HepG2 (cell line): Measurements from ENCODE around the gene PDK2. TPM values are rescaled to one million over a fixed set of nuclear protein-coding genes. Genes with fewer than 3 reads are reported as not detected.

Experiments used
- ATAC-seq: fragments of 200-7000 bp; cut with Tn5 transposase; 3 replicates; pipeline ENCODE4 v1.9.1; 2020; ENCODE audit warnings: mild to moderate bottlenecking, moderate library complexity
- BruUV-seq: library from RNA; stranded (reverse); fragments of 400-500 nt; replicated peaks from 2 replicates; lab custom pipeline; 2021; lab: Mats Ljungman, UMichigan
- CTCF ChIA-PET: fragments of 300-600 bp; formaldehyde crosslinking; extraction: SDS; loops from one replicate; lab custom pipeline; 2021; ENCODE audit warnings: low total read pairs, inconsistent platforms, low intra/inter-chr PET ratio; lab: Yijun Ruan, JAX
- POLR2A ChIA-PET: fragments of 350-600 bp; sonication (Branson Sonifier 250); formaldehyde crosslinking; loops from one replicate; lab custom pipeline; 2020; ENCODE audit warnings: antibody characterized with exemption, inconsistent platforms; lab: Yijun Ruan, JAX
- DNase-seq: peaks from one replicate; pipeline ENCODE4 v3.0.0-alpha.2; 2015; ENCODE audit warnings: low spot score
- FAIRE-seq: peaks from 3 replicates; lab custom pipeline; 2011; peaks lifted over from hg19 to GRCh38; lab: Jason Lieb, UNC
- H2AFZ ChIP-seq: one replicate; pipeline ENCODE4 v1.6.1; 2011; ENCODE audit warnings: low read length, inconsistent platforms
- H3K27ac ChIP-seq: fragments of 300-600 bp; 3 replicates; pipeline ENCODE4 v1.8.0; 2011; ENCODE audit warnings: mixed run types, mild to moderate bottlenecking, mixed read lengths, low read length, inconsistent platforms; ENCODE audit not compliant: insufficient read depth; ENCODE audit errors: extremely low read length
- H3K27me3 ChIP-seq, 2 experiments: fragments of 200-600 bp in 1 of 2; 2 replicates in 1 of 2; 3 replicates in 1 of 2; pipeline versions ENCODE4 v1.6.0 to v1.8.0; 2011; ENCODE audit warnings: low read length in 2 of 2, mild to moderate bottlenecking in 2 of 2, moderate library complexity in 2 of 2, inconsistent platforms in 1 of 2; ENCODE audit not compliant: insufficient read depth in 2 of 2, control insufficient read depth in 1 of 2
- H3K36me3 ChIP-seq, 2 experiments: fragments of 200-600 bp in 1 of 2; replicated peaks in 1 of 2; 2 replicates in 1 of 2; 3 replicates in 1 of 2; pipeline versions ENCODE4 v1.5.1 to v1.8.0; 2011; ENCODE audit warnings: low read length in 2 of 2, inconsistent platforms in 1 of 2; ENCODE audit not compliant: insufficient read depth in 2 of 2, control insufficient read depth in 1 of 2
- H3K4me1 ChIP-seq: 2 replicates; pipeline ENCODE4 v1.5.1; 2012; ENCODE audit warnings: low read length, inconsistent platforms; ENCODE audit not compliant: insufficient read depth
- H3K4me2 ChIP-seq: 2 replicates; pipeline ENCODE4 v1.6.0; 2011; ENCODE audit warnings: low read depth, low read length, inconsistent platforms
- H3K4me3 ChIP-seq, 3 experiments: fragments of 200-600 bp in 1 of 3; sonication (generic), shearing (Covaris generic) in 1 of 3; replicated peaks in 1 of 3; 2 replicates each; pipeline ENCODE4 v1.5.1; 2011 to 2016; ENCODE audit warnings: low read length in 3 of 3, inconsistent platforms in 2 of 3, low read depth in 2 of 3, mild to moderate bottlenecking in 2 of 3, control low read depth in 1 of 3, mixed read lengths in 1 of 3; ENCODE audit not compliant: insufficient read depth in 1 of 3
- H3K79me2 ChIP-seq: one replicate; pipeline ENCODE4 v1.6.1; 2011; ENCODE audit warnings: low read length, inconsistent platforms; ENCODE audit not compliant: insufficient read depth
- H3K9ac ChIP-seq: 2 replicates; pipeline ENCODE4 v1.6.0; 2011; ENCODE audit warnings: mild to moderate bottlenecking, low read depth, low read length, inconsistent platforms; ENCODE audit not compliant: insufficient read depth
- H3K9me3 ChIP-seq: 2 replicates; pipeline ENCODE4 v1.5.1; 2012; ENCODE audit warnings: mild to moderate bottlenecking, low read length
- H4K20me1 ChIP-seq: 2 replicates; pipeline ENCODE4 v1.6.0; 2011; ENCODE audit warnings: inconsistent platforms, mild to moderate bottlenecking, low read length, moderate library complexity; ENCODE audit not compliant: insufficient read depth
- CEBPG ChIP-seq: IDR thresholded peaks from 2 replicates; pipeline ENCODE4 v1.6.1; 2016
- FOSL2 ChIP-seq: sonication (generic); formaldehyde crosslinking; IDR thresholded peaks from 2 replicates; pipeline ENCODE4 v1.4.0; 2020; ENCODE audit warnings: missing genetic modification reagents
- PRDM15 ChIP-seq: sonication (generic); formaldehyde crosslinking; IDR thresholded peaks from 2 replicates; pipeline ENCODE4 v1.4.0; 2020; ENCODE audit warnings: missing genetic modification reagents
- ZKSCAN8 ChIP-seq: IDR thresholded peaks from 2 replicates; pipeline ENCODE4 v1.6.1; 2016; ENCODE audit warnings: borderline replicate concordance, missing genetic modification reagents, missing compliant biosample characterization
- WGBS: methylation state at CpG from one replicate; pipeline ENCODE4 v1.1.6; 2017; ENCODE audit warnings: low lambda C conversion rate; 5-methylcytosine and 5-hydroxymethylcytosine counted together
- in situ Hi-C: cut with HindIII; loops from 2 replicates; pipeline ENCODE4 v1.10.0; 2017; ENCODE audit warnings: low pct_unique_long_range_greater_than_20kb; ENCODE audit not compliant: extremely low pct_ligation_motif_present
- intact Hi-C: fragments of 100-400 bp; cut with micrococcal nuclease; formaldehyde crosslinking; loops from one replicate; pipeline ENCODE4 v1.10.0; 2022; ENCODE audit not compliant: unreplicated experiment
- polyA plus RNA-seq, 8 experiments: library from polyadenylated mRNA; depleted of rRNA in 3 of 8; stranded (reverse) in 7 of 8; unstranded in 1 of 8; fragments of >200 nt; fragmentation: Illumina TruSeq in 4 of 8; extraction: Trizol in 4 of 8; gene quantifications; 2 replicates each; pipeline versions ENCODE4 v1.2.1 to v1.2.3, GENCODE V29; 2011 to 2016; ENCODE audit warnings: low read depth in 4 of 8, missing spikeins in 1 of 8, mixed read lengths in 1 of 8; ENCODE audit not compliant: insufficient read depth in 1 of 8
- total RNA-seq, 5 experiments: library from RNA; depleted of rRNA; stranded (reverse); fragments of >200 nt; fragmentation: Illumina TruSeq; extraction: Trizol; gene quantifications; 2 replicates each; pipeline ENCODE4 v1.2.3, GENCODE V29; 2016; ENCODE audit warnings: low read depth in 1 of 5
- TF ChIP-seq, protein P1 (sequence below): sonication (generic); formaldehyde crosslinking; IDR thresholded peaks from 2 replicates; pipeline ENCODE4 v1.5.0; 2020; ENCODE audit warnings: mild to moderate bottlenecking, missing genetic modification reagents, borderline replicate concordance

PDK2 gene
- total and polyA plus RNA-seq, 2 of the 13 experiments (the other 11 are each of a cell fraction or from before 2014, with no cell fraction given): 18.5 to 59.7 TPM

- H3K9ac ChIP-seq: no peak overlapping the region
- WGBS: 6% methylated on average over 4 of the region's 4 CpGs
- no TSS peak for BruUV-seq
These were observed 44.0 kb upstream of the PDK2 start for GRCh38 chr17:50051082-50051576.

More at GRCh38 chr17:50051082-50051576, 44.0 kb upstream of the PDK2 start:
- H4K20me1 ChIP-seq: no peaks in the 10 kb centered on the region
- no peak overlapping the region for H3K27ac ChIP-seq
- H3K9me3 ChIP-seq: no peaks in the 10 kb centered on the region
- H3K79me2 ChIP-seq: no peaks in the 10 kb centered on the region
- in situ Hi-C loops: no loop called here
- peaks cover 8 to 53% of the 10 kb centered on the region in 2 experiments; a peak in 4 of 5 replicates for H3K27me3 ChIP-seq
- POLR2A ChIA-PET: no interaction called here
- FAIRE-seq (no peak), ATAC-seq (no peak), DNase-seq (no peak)
- intact Hi-C loops: no loop called here
- TF ChIP-seq, protein P1, sequence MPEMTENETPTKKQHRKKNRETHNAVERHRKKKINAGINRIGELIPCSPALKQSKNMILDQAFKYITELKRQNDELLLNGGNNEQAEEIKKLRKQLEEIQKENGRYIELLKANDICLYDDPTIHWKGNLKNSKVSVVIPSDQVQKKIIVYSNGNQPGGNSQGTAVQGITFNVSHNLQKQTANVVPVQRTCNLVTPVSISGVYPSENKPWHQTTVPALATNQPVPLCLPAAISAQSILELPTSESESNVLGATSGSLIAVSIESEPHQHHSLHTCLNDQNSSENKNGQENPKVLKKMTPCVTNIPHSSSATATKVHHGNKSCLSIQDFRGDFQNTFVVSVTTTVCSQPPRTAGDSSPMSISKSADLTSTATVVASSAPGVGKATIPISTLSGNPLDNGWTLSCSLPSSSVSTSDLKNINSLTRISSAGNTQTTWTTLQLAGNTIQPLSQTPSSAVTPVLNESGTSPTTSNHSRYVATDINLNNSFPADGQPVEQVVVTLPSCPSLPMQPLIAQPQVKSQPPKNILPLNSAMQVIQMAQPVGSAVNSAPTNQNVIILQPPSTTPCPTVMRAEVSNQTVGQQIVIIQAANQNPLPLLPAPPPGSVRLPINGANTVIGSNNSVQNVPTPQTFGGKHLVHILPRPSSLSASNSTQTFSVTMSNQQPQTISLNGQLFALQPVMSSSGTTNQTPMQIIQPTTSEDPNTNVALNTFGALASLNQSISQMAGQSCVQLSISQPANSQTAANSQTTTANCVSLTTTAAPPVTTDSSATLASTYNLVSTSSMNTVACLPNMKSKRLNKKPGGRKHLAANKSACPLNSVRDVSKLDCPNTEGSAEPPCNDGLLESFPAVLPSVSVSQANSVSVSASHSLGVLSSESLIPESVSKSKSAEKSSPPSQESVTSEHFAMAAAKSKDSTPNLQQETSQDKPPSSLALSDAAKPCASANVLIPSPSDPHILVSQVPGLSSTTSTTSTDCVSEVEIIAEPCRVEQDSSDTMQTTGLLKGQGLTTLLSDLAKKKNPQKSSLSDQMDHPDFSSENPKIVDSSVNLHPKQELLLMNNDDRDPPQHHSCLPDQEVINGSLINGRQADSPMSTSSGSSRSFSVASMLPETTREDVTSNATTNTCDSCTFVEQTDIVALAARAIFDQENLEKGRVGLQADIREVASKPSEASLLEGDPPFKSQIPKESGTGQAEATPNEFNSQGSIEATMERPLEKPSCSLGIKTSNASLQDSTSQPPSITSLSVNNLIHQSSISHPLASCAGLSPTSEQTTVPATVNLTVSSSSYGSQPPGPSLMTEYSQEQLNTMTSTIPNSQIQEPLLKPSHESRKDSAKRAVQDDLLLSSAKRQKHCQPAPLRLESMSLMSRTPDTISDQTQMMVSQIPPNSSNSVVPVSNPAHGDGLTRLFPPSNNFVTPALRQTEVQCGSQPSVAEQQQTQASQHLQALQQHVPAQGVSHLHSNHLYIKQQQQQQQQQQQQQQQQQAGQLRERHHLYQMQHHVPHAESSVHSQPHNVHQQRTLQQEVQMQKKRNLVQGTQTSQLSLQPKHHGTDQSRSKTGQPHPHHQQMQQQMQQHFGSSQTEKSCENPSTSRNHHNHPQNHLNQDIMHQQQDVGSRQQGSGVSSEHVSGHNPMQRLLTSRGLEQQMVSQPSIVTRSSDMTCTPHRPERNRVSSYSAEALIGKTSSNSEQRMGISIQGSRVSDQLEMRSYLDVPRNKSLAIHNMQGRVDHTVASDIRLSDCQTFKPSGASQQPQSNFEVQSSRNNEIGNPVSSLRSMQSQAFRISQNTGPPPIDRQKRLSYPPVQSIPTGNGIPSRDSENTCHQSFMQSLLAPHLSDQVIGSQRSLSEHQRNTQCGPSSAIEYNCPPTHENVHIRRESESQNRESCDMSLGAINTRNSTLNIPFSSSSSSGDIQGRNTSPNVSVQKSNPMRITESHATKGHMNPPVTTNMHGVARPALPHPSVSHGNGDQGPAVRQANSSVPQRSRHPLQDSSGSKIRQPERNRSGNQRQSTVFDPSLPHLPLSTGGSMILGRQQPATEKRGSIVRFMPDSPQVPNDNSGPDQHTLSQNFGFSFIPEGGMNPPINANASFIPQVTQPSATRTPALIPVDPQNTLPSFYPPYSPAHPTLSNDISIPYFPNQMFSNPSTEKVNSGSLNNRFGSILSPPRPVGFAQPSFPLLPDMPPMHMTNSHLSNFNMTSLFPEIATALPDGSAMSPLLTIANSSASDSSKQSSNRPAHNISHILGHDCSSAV (CRISPR knock-in tag): no peak
- TF ChIP-seq FOSL2 (CRISPR knock-in tag) (peak; percentile 79), PRDM15 (no peak), CEBPG (CRISPR knock-in tag) (no peak), ZKSCAN8 (no peak)
- no peak overlapping the region for H2AFZ ChIP-seq
- H3K36me3 ChIP-seq: no peaks in the 10 kb centered on the region
- no peak overlapping the region for H3K4me2 ChIP-seq
- CTCF ChIA-PET: no interaction called here
- no peak overlapping the region for H3K4me3 ChIP-seq
- H3K4me1 ChIP-seq: peaks cover 31% of the 10 kb centered on the region
